ENCODE results near the gene KLHL8. TPM values are rescaled to one million over a fixed set of nuclear protein-coding genes. Genes with fewer than 3 reads are reported as not detected.
"Not testable (repeated sequence)": the region's sequence is repeated elsewhere in the genome, so short reads cannot be mapped to it uniquely, and the experiment has no call there.

Gene KLHL8
- total and polyA plus RNA-seq, 3 donors from 2014 or later: 9.5 to 10.4 (median 10.3) TPM

GRCh38 chr4:87225936-87226335 is 5.5 kb upstream of the KLHL8 start:
- Histone ChIP-seq H3K9me3 (no peaks in the 10 kb centered on the region), H3K36me3 (ENCODE audit: low read depth, missing control alignments) (no peaks in the 10 kb centered on the region), H3K4me1 (no peaks in the 10 kb centered on the region), H3K27me3 (no peaks in the 10 kb centered on the region), H3K27ac (no peak overlapping the region), H3K4me3 (no peak overlapping the region)
- no peak for DNase-seq
- TF ChIP-seq CTCF (IDR thresholded peaks at IDR 0.05) (no peak), POLR2A (IDR thresholded peaks at IDR 0.05) (no peak)
- WGBS, 2 donors: 75 to 79% methylated on average over 5 of the region's 5 CpGs
- intact Hi-C loops (cut with DNase I; ENCODE audit: low total_unique reads): no loop called here

GRCh38 chr4:87224141-87224923 is 3.9 kb upstream of the KLHL8 start:
- TF ChIP-seq POLR2A (IDR thresholded peaks at IDR 0.05): no peak
- no peak for TF ChIP-seq CTCF (IDR thresholded peaks at IDR 0.05)
- 62 to 66% methylated on average over 10 of the region's 10 CpGs for WGBS, 2 donors
- no peak overlapping the region for H3K27ac ChIP-seq
- no peaks in the 10 kb centered on the region for H3K27me3 ChIP-seq
- peaks cover under 1% of the 10 kb centered on the region for H3K4me1 ChIP-seq
- H3K36me3 ChIP-seq (ENCODE audit: low read depth, missing control alignments): no peaks in the 10 kb centered on the region
- H3K4me3 ChIP-seq: no peak overlapping the region
- DNase-seq: no peak
- intact Hi-C loops (cut with DNase I; ENCODE audit: low total_unique reads): no loop called here
- H3K9me3 ChIP-seq: no peaks in the 10 kb centered on the region

GRCh38 chr4:87219632-87220093 is 755 bp downstream of the KLHL8 start:
- Histone ChIP-seq H3K36me3 (ENCODE audit: low read depth, missing control alignments) (no peaks in the 10 kb centered on the region), H3K4me3 (peak overlapping the region; percentile 83 to 98), H3K27me3 (no peaks in the 10 kb centered on the region), H3K27ac (peak overlapping the region; percentile 89 to 90), H3K4me1 (peaks cover 6% of the 10 kb centered on the region), H3K9me3 (no peaks in the 10 kb centered on the region)
- no peak for TF ChIP-seq POLR2A (IDR thresholded peaks at IDR 0.05)
- TF ChIP-seq CTCF (IDR thresholded peaks at IDR 0.05): no peak
- intact Hi-C loops (cut with DNase I; ENCODE audit: low total_unique reads): no loop called here
- WGBS, 2 donors: 0 to 1% methylated on average over 9 to 21 of the region's 40 CpGs
- DNase-seq: peak; percentile 54

- not testable (repeated sequence) for H3K9me3 ChIP-seq, DNase-seq
- 65 to 74% methylated on average over 6 of the region's 6 CpGs for WGBS, 2 donors
These were observed 3.1 kb downstream of the KLHL8 start for GRCh38 chr4:87217235-87217763.

GRCh38 chr4:87216469-87216868 is 3.9 kb downstream of the KLHL8 start:
- Histone ChIP-seq H3K27me3 (no peaks in the 10 kb centered on the region), H3K9me3 (no peaks in the 10 kb centered on the region), H3K4me1 (peaks cover 6% of the 10 kb centered on the region), H3K36me3 (ENCODE audit: low read depth, missing control alignments) (no peaks in the 10 kb centered on the region), H3K4me3 (no peak overlapping the region), H3K27ac (no peak overlapping the region)
- DNase-seq: no peak
- TF ChIP-seq CTCF (IDR thresholded peaks at IDR 0.05): no peak
- no peak for TF ChIP-seq POLR2A (IDR thresholded peaks at IDR 0.05)
- 100% methylated on average over 1 of the region's 1 CpG for WGBS, 2 donors
- intact Hi-C loops (cut with DNase I; ENCODE audit: low total_unique reads): no loop called here

More at GRCh38 chr4:87217235-87217763, 3.1 kb downstream of the KLHL8 start:
- H3K36me3 ChIP-seq (ENCODE audit: low read depth, missing control alignments); intact Hi-C loops (cut with DNase I; ENCODE audit: low total_unique reads); H3K4me3 ChIP-seq; H3K27me3 ChIP-seq; H3K27ac ChIP-seq; H3K4me1 ChIP-seq: not testable (repeated sequence)
